ENCODE measurements around the gene CALN1. TPM values are rescaled to one million over a fixed set of nuclear protein-coding genes. Genes with fewer than 3 reads are reported as not detected.

The CALN1 gene
- polyA plus RNA-seq, 1 donor (not counting 4 experiments of a cell fraction or from before 2014, with no cell fraction given) = not detected

- no peak overlapping the region for H3K4me2 ChIP-seq (ENCODE audit: control insufficient read depth, extremely low read depth, insufficient read depth, low read depth, low read length)
- FAIRE-seq (no peak), DNase-seq (ENCODE audit: low read depth, low spot score) (no peak)
These were observed 85.8 kb downstream of the CALN1 start for GRCh38 chr7:72326365-72326764.

GRCh38 chr7:72325561-72325960, 86.6 kb downstream of the CALN1 start:
- dilution Hi-C loops (cut with MboI; ENCODE audit: extremely low pct_ligation_motif_present, low sequenced_read_pairs) = no loop called here
- no peaks in the 10 kb centered on the region for H4K20me1 ChIP-seq (ENCODE audit: control insufficient read depth, extremely low read depth, insufficient read depth, low read length)
- H3K9me3 ChIP-seq (ENCODE audit: control insufficient read depth, low read depth, low read length) = no peaks in the 10 kb centered on the region
- H3K79me2 ChIP-seq (ENCODE audit: control insufficient read depth, insufficient read depth, low read length) = no peaks in the 10 kb centered on the region
- no peak overlapping the region for H3K27ac ChIP-seq (ENCODE audit: control insufficient read depth, insufficient read depth, low read length)
- no peaks in the 10 kb centered on the region for H3K4me1 ChIP-seq (ENCODE audit: control insufficient read depth, extremely low read depth, insufficient read depth, low read length)
- no peak overlapping the region for H3K4me2 ChIP-seq (ENCODE audit: control insufficient read depth, extremely low read depth, insufficient read depth, low read depth, low read length)
- no peaks in the 10 kb centered on the region for H3K27me3 ChIP-seq (ENCODE audit: control insufficient read depth, extremely low read depth, insufficient read depth, low read length)
- no peak overlapping the region for H3K9ac ChIP-seq (ENCODE audit: control insufficient read depth, extremely low read depth, insufficient read depth, low read length)
- no peaks in the 10 kb centered on the region for H3K36me3 ChIP-seq (ENCODE audit: control insufficient read depth in 2 of 2, extremely low read depth in 1 of 2, insufficient read depth in 2 of 2, low read length in 2 of 2)
- TF ChIP-seq EZH2 (IDR thresholded peaks at IDR 0.05; ENCODE audit: low read length) = no peak
- no peak for TF ChIP-seq CTCF (optimal IDR thresholded peaks at IDR 0.05 in 1 of 3, IDR thresholded peaks at IDR 0.05 in 1 of 3, conservative IDR thresholded peaks at IDR 0.05 in 1 of 3; ENCODE audit: extremely low read depth in 1 of 3, insufficient read depth in 2 of 3, low read length in 3 of 3)
- DNase-seq (ENCODE audit: low read depth, low spot score) = no peak
- no peak for FAIRE-seq
- H3K9me1 ChIP-seq (ENCODE audit: control insufficient read depth, extremely low read depth, insufficient read depth, low read length) = no peaks in the 10 kb centered on the region
- H2AFZ ChIP-seq (ENCODE audit: control insufficient read depth, low read length) = no peak overlapping the region
- H3K4me3 ChIP-seq (ENCODE audit: control insufficient read depth in 2 of 3, extremely low read depth in 1 of 3, insufficient read depth in 2 of 3, low read depth in 1 of 3, low read length in 3 of 3) = no peak overlapping the region

More at GRCh38 chr7:72326365-72326764, 85.8 kb downstream of the CALN1 start:
- Histone ChIP-seq H3K4me3 (ENCODE audit: control insufficient read depth in 2 of 3, extremely low read depth in 1 of 3, insufficient read depth in 2 of 3, low read depth in 1 of 3, low read length in 3 of 3) (no peak overlapping the region), H3K27me3 (ENCODE audit: control insufficient read depth, extremely low read depth, insufficient read depth, low read length) (no peaks in the 10 kb centered on the region), H3K9me3 (ENCODE audit: control insufficient read depth, low read depth, low read length) (no peaks in the 10 kb centered on the region), H4K20me1 (ENCODE audit: control insufficient read depth, extremely low read depth, insufficient read depth, low read length) (no peaks in the 10 kb centered on the region), H3K27ac (ENCODE audit: control insufficient read depth, insufficient read depth, low read length) (no peak overlapping the region), H3K79me2 (ENCODE audit: control insufficient read depth, insufficient read depth, low read length) (no peaks in the 10 kb centered on the region), H3K36me3 (ENCODE audit: control insufficient read depth in 2 of 2, extremely low read depth in 1 of 2, insufficient read depth in 2 of 2, low read length in 2 of 2) (no peaks in the 10 kb centered on the region), H3K4me1 (ENCODE audit: control insufficient read depth, extremely low read depth, insufficient read depth, low read length) (no peaks in the 10 kb centered on the region), H3K9ac (ENCODE audit: control insufficient read depth, extremely low read depth, insufficient read depth, low read length) (no peak overlapping the region), H3K9me1 (ENCODE audit: control insufficient read depth, extremely low read depth, insufficient read depth, low read length) (no peaks in the 10 kb centered on the region), H2AFZ (ENCODE audit: control insufficient read depth, low read length) (no peak overlapping the region)
- no peak for TF ChIP-seq CTCF (optimal IDR thresholded peaks at IDR 0.05 in 1 of 3, IDR thresholded peaks at IDR 0.05 in 1 of 3, conservative IDR thresholded peaks at IDR 0.05 in 1 of 3; ENCODE audit: extremely low read depth in 1 of 3, insufficient read depth in 2 of 3, low read length in 3 of 3)
- no peak for TF ChIP-seq EZH2 (IDR thresholded peaks at IDR 0.05; ENCODE audit: low read length)
- dilution Hi-C loops (cut with MboI; ENCODE audit: extremely low pct_ligation_motif_present, low sequenced_read_pairs) = no loop called here
